ENCODE measurements around the gene KAZN.

KAZN gene

DNA sequence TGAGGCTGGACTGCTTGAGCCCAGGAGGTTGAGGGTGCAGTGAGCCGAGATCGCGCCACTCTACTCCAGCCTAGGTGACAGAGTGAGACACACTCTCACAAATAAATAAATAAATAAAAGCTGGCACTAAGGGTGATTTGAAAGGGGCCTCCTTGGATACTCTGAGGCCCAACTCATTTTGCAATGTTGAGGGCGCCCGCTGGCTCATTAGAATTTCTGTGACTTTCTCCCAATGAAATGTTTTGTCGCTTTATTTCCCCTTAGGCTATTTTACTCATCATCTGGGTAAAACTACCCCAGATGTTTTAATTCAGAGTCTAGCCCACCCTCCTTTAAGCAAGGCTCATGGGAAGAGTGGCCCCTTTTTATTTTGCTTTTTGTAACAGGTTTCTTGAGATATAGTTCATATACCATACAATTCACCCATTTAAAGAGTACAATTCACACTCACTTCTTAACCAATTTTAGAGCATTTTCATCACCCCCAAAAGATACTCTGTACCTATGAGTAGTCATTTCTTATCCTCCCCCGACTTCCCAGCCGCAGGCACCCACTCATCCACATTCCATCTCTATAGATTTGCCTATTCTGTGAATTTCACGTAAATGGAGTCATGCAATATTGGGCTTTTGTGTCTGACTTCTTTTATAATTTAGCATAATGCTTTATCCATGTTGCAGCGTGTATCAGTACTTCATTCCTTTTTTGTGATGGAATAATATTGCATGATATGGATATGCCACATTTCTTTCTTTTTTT lies 259.1 kb downstream of the KAZN start:
- DNase-seq (ENCODE audit: low spot score) = no peak

- DNase-seq (ENCODE audit: low spot score) = no peak
Measured at GRCh38 chr1:14862114-14862771, 263.8 kb downstream of the KAZN start.

GRCh38 chr1:14865106-14865505 lies 266.6 kb downstream of the KAZN start:
- DNase-seq (ENCODE audit: low spot score) = no peak

GRCh38 chr1:14866911-14867612 lies 268.6 kb downstream of the KAZN start:
- DNase-seq (ENCODE audit: low spot score) = no peak

DNA sequence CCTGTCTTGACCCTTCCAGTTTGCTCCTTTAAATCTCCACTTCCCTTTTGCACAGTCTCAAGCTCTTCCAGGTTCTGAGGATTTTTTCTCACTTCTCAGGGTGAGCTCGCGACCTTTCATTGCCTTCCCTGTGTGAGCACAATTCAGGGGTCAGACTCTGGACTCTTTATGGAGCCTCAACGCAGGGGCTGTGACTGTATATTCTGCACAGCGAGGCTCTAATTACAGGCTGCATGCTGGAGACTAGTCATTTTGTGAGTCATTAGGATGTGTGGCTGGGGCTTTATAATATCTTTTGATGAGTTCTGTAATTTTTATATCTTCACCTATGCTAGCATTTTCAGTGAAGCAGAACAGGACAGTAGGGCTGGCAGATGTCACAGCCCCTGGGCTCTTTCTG lies 270.7 kb downstream of the KAZN start:
- no peak for DNase-seq (ENCODE audit: low spot score)

DNA sequence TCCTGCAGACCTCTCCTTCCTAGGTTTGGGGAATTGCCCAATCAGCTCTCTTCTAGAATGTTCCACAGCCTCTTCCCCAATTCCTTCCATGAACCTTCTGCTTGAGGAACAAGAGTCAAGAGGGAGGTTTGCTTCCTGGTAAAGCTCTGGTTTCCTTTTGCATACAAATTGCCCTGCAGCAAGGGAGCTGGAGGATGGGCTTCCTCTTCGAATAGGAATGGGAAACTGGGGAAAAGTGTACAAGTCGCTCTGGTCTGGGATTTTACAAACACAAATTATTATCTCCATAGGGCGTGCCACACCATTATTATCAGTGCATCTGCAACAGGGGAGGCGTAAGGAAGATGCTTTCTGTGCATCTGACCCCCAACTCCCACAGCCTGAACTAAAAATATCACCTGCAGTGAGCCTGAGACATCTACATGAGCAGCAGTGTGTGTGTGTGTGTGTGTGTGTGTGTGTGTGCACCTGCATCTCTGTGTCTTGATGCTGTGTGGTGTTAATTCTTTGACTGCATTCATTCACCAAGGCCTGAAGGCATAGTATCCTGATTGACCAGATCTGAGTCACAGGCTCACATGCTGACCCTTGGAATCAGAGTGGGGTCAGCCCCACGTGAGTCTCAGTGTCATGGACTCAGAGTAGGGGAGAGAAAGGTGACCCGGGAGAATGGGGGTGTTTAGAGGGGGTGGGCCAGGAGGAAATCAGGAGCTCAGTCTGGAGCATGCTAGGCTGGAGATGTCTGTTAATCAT lies 272.9 kb downstream of the KAZN start:
- DNase-seq (ENCODE audit: low spot score) = no peak

GRCh38 chr1:14872762-14873161 lies 274.3 kb downstream of the KAZN start:
- no peak for DNase-seq (ENCODE audit: low spot score)

GRCh38 chr1:14873677-14874076 lies 275.2 kb downstream of the KAZN start:
- DNase-seq (ENCODE audit: low spot score) = no peak

DNA sequence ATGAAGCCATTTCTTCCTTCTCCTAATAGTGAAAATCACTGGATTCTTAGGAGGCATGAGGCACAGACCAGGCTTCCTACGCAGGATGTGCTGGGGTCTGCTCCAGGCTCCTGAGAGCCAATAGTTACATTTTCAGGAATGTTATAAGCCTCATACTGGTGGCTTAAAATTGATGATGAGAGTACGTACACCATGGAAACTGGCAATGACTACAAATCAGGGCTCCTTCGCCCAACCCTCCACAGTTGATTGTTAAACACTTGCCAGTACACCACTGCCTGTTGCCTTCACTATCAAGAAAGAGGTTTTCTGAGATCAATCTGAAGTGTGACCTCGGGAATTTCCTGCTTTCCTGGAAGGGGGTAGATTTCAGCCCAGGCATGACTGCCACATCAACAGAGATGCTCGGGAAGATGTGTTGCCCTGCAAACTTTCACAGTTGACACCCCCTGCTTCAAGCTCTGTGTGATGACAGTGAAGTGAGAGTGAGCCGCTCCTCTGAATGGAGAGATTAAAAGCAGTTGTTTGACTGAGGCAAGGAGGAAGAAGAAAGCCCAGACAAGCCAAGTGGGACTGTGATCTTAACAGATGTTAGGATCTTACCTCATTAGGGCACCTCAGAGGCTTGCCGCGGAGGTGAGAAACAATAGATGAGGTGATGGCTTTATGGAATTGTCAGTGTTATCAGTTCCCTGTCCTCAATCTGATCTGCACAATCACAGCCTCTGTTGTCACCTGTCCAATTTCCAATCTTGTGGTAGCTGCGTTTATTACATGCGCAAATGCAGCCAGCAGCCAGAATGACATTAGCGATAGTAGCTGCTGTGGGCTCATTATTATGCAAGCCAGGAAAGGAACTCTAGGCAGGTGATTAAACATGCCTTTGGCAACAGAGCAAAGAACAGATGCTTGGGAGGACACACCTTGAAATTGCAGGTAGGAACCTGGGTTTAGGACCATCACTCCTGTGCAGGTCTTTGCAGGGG lies 277.3 kb downstream of the KAZN start:
- no peak for DNase-seq (ENCODE audit: low spot score)

DNA sequence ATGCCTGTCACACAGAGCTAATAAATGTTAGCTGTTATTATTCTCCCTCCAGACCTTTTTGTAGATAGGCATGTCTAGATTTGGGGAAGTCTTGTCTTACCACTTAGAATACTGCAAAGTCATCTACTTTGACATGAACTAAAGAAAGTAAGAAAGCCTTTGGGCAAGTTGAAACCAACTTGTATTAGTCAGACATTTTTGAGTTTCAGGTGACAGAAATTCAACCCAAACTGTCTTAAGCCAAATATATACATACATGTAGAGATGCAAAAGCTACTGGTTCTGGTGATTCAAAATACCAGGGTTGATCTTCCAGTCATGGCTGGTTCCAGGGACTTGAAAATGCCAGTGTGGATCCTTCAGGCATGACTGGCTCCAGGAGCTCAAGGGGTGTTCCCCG lies 278.3 kb downstream of the KAZN start:
- DNase-seq (ENCODE audit: low spot score) = no peak

DNA sequence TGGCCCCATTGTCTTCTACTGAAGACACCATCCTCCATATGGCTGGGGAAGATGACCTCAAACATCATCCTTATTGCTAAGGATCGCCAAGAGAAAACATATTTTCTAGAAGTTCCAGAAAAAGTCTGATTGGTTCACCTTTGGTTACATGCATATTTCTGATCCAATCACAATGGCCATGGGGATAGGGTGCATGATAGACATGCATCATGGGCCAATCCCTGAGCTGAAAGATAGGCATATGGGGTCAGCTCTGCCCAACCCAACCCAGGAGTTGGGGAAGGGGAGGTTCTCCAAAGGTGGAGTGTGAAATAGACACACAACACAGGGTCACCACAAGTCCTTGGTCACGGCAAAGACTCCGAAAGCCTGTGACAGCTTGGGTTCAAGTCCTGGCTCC lies 278.7 kb downstream of the KAZN start:
- no peak for DNase-seq (ENCODE audit: low spot score)

DNA sequence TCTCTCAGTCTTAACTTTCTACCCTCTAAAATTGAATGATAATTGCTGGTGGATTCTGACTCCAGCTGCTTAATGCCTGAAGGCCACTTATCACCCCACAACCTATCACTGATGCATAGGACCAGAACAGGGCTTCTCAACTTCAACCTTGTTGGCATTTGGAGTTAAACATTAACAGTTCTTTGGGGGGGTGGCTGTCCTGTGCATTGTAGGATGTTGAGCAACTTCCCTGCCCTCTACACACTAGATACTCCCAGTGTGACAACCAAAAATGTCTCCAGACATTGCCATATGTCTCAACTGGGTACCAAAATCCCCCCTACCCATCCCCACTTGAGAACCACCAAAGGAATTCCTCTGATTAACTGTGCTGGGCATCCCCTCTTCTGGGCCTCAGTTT lies 279.6 kb downstream of the KAZN start:
- no peak for DNase-seq (ENCODE audit: low spot score)

GRCh38 chr1:14878951-14879350 lies 280.5 kb downstream of the KAZN start:
- DNase-seq (ENCODE audit: low spot score) = no peak

DNA sequence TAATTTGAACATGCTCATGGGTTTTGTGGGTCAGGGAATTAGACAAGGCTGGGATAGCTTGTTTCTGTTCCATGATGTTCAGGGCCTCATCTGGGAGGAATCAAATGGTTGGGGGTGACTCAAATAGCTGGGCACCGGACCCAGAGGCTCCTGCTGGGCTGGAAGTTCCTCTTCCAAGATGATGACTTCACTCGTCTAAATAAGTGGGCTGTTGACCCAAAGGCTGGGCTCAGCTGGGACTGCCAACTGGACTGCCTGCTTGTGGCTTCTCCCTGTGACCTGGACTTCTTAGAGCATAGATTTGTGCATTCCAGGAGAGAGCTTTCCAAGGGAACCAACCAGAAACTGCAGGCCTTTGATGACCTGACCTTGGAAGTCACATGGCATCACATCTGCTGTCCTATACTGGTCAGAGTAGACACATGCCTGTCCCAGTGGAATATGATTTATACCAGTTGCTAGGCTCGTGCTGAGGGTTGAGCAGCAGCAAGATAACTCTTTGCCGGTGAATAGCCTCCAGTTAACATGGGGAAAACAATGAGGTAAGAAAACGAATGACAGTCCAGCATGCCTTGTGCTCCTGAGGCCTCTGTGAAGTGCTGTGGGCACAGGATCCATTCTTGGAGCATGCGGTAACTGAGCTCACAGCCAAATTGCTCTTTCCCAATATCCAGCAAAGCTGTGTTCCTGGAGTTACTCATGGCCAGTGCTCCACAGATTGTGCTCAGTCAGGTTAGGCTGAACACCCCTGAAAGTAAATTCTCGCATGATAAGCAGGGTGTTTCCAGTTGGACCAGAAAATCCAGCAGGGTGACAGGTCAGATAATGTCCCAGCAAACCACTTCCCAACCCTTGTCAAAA lies 282.2 kb downstream of the KAZN start:
- DNase-seq (ENCODE audit: low spot score) = no peak

DNA sequence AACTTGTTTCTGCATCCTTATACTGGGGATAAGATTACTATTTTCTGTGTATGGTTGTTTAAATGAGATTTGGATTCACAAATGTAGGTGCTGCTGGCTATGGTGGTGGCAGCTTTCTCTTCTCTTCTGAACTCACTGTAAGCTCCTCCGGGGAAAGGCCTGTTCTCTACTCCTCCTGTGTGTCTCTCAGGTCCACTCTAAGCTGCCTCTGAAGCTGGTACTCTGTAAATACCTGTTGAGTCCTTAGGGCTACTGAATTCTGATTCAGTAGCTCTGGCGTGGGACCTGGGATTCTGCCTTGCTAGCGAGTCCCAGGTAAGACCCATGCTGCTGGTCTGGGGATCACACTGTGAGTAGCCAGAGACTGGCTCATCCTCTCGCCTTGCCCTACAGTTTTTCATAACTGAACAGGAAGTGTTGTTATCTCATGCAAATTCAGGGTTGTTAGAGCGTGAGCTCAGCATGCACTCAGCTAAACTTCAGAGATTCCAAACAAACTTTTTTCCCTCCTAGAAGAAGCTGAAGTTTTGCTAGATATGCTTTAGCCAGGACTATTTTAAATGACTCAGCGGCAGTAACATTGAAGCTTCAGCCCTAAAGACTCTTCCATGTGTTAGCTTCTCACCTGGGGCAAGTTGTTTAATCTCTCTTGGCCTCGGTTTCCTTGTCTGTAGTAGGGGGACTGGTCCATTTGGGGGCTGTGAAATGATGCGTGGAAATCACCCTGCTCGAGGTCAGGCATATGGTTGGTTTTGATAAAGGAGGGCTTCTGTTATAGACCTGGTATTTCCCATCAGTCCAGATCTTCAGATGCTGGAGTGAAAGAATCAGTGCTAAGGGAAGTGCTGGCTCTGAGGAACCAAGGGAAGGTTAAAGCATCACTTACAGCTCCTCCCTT lies 283.5 kb downstream of the KAZN start:
- no peak for DNase-seq (ENCODE audit: low spot score)

- DNase-seq (ENCODE audit: low spot score) = no peak
Measured at GRCh38 chr1:14884614-14885175, 286.2 kb downstream of the KAZN start.

GRCh38 chr1:14887044-14887566 lies 288.6 kb downstream of the KAZN start:
- no peak for DNase-seq (ENCODE audit: low spot score)

- no peak for DNase-seq (ENCODE audit: low spot score)
Measured at GRCh38 chr1:14887764-14888350, 289.4 kb downstream of the KAZN start.
